ENCODE data around the gene KRTAP20-1.

DNA sequence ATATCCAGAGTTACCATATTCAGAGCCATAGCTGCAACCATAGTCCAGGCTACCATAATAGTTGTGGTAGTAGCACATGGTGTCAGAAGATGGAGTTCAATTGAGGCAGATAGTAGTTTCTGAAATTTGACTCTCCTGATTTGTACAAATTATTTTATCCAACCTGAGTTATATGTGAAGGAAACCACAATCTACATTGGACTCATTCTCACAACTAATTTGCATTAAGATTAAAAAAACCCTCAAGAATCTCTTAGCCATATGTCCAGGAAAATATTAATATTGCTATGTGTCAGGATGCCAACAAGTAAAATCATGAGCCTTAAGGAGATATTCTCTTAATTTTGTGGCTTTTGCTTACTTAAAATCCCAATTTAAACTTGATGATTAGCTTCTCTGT lies 25.9 kb upstream of the KRTAP20-1 start, which contains the start of gene KRTAP22-2:
- TF ChIP-seq, protein P1, sequence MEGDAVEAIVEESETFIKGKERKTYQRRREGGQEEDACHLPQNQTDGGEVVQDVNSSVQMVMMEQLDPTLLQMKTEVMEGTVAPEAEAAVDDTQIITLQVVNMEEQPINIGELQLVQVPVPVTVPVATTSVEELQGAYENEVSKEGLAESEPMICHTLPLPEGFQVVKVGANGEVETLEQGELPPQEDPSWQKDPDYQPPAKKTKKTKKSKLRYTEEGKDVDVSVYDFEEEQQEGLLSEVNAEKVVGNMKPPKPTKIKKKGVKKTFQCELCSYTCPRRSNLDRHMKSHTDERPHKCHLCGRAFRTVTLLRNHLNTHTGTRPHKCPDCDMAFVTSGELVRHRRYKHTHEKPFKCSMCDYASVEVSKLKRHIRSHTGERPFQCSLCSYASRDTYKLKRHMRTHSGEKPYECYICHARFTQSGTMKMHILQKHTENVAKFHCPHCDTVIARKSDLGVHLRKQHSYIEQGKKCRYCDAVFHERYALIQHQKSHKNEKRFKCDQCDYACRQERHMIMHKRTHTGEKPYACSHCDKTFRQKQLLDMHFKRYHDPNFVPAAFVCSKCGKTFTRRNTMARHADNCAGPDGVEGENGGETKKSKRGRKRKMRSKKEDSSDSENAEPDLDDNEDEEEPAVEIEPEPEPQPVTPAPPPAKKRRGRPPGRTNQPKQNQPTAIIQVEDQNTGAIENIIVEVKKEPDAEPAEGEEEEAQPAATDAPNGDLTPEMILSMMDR (IDR thresholded peaks at IDR 0.05), result no peak
- no peak for TF ChIP-seq BHLHE40 (IDR thresholded peaks at IDR 0.05; ENCODE audit: low read depth, low read length)
- TF ChIP-seq, protein P2, sequence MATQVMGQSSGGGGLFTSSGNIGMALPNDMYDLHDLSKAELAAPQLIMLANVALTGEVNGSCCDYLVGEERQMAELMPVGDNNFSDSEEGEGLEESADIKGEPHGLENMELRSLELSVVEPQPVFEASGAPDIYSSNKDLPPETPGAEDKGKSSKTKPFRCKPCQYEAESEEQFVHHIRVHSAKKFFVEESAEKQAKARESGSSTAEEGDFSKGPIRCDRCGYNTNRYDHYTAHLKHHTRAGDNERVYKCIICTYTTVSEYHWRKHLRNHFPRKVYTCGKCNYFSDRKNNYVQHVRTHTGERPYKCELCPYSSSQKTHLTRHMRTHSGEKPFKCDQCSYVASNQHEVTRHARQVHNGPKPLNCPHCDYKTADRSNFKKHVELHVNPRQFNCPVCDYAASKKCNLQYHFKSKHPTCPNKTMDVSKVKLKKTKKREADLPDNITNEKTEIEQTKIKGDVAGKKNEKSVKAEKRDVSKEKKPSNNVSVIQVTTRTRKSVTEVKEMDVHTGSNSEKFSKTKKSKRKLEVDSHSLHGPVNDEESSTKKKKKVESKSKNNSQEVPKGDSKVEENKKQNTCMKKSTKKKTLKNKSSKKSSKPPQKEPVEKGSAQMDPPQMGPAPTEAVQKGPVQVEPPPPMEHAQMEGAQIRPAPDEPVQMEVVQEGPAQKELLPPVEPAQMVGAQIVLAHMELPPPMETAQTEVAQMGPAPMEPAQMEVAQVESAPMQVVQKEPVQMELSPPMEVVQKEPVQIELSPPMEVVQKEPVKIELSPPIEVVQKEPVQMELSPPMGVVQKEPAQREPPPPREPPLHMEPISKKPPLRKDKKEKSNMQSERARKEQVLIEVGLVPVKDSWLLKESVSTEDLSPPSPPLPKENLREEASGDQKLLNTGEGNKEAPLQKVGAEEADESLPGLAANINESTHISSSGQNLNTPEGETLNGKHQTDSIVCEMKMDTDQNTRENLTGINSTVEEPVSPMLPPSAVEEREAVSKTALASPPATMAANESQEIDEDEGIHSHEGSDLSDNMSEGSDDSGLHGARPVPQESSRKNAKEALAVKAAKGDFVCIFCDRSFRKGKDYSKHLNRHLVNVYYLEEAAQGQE (IDR thresholded peaks at IDR 0.05), result no peak
- no peak for TF ChIP-seq CEBPB (IDR thresholded peaks at IDR 0.05)
- TF ChIP-seq CHD2 (IDR thresholded peaks at IDR 0.05; ENCODE audit: low read length, partially characterized antibody), result no peak
- no peak for TF ChIP-seq RFX5 (IDR thresholded peaks at IDR 0.05)
- TF ChIP-seq SREBF2 (IDR thresholded peaks at IDR 0.05), result no peak
- no peak for TF ChIP-seq JUN (IDR thresholded peaks at IDR 0.05)
- no peak for TF ChIP-seq POLR2A (IDR thresholded peaks at IDR 0.05; ENCODE audit: low read length)
- no peak for TF ChIP-seq ZNF302 (CRISPR knock-in tag; IDR thresholded peaks at IDR 0.05)
- TF ChIP-seq RCOR1 (IDR thresholded peaks at IDR 0.05; ENCODE audit: low read depth, low read length), result no peak
- TF ChIP-seq, protein P3, sequence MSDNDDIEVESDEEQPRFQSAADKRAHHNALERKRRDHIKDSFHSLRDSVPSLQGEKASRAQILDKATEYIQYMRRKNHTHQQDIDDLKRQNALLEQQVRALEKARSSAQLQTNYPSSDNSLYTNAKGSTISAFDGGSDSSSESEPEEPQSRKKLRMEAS (IDR thresholded peaks at IDR 0.05), result no peak
- TF ChIP-seq CBX8 (IDR thresholded peaks at IDR 0.05), result no peak

Data from A549 (cell line).